ENCODE results near the gene BBX.

The BBX gene

GRCh38 chr3:107611775-107612469 is 89.2 kb downstream of the BBX start:
- TF ChIP-seq, protein P1, sequence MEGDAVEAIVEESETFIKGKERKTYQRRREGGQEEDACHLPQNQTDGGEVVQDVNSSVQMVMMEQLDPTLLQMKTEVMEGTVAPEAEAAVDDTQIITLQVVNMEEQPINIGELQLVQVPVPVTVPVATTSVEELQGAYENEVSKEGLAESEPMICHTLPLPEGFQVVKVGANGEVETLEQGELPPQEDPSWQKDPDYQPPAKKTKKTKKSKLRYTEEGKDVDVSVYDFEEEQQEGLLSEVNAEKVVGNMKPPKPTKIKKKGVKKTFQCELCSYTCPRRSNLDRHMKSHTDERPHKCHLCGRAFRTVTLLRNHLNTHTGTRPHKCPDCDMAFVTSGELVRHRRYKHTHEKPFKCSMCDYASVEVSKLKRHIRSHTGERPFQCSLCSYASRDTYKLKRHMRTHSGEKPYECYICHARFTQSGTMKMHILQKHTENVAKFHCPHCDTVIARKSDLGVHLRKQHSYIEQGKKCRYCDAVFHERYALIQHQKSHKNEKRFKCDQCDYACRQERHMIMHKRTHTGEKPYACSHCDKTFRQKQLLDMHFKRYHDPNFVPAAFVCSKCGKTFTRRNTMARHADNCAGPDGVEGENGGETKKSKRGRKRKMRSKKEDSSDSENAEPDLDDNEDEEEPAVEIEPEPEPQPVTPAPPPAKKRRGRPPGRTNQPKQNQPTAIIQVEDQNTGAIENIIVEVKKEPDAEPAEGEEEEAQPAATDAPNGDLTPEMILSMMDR (IDR thresholded peaks at IDR 0.05; ENCODE audit: low read depth, low read length, missing control alignments): no peak
- DNase-seq (ENCODE audit: extremely low read depth, low read depth): no peak
- no peak overlapping the region for H3K4me3 ChIP-seq (replicated peaks; ENCODE audit: low read depth, low read length)

DNA sequence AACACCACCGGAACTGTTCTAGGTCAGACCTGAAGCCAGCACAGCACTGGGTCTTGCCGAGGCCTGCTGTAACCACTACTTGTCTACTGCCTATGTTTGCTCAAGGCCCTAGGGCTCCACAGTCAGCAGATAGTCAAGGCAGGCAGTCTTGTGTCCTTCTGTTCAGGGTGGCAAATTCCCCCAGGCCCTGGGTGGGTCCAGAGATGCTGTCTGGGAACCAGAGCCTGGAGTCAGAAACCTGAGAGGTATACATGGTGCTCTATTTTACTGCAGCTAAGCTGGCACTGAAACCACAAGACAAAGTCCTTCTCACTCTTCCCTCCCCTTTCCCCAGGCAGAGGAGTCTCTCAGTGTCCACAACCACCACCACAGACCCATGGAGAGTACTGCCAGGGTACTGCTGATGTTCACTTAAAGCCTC is 89.9 kb downstream of the BBX start:
- H3K4me3 ChIP-seq (replicated peaks; ENCODE audit: low read depth, low read length): no peak overlapping the region
- TF ChIP-seq, protein P1 (IDR thresholded peaks at IDR 0.05; ENCODE audit: low read depth, low read length, missing control alignments): no peak

DNA sequence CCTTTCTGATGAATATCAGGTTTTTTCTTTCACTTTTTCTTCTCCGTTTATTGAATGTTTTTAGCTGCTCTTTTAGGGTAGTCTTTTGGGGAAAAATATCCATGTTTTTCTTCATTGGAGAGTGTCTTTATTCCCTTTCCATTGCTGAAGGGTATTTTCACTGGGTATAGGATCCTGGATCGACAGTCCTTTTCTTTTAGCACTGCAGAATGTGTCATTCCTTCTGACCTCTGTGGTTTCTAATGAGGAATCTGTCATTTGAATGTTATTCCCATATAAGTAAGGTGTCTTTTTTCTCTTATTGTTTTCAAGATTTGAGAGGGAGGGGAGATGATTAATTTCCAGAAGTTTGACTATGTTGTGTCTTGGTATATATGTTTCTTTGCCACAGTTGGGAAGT is 96.8 kb downstream of the BBX start:
- H3K4me3 ChIP-seq (replicated peaks; ENCODE audit: low read depth, low read length): no peak overlapping the region

More for the DNA sequence above, 89.9 kb downstream of the BBX start:
- DNase-seq (ENCODE audit: extremely low read depth, low read depth): no peak

GRCh38 chr3:107620534-107620933 is 97.8 kb downstream of the BBX start:
- no peak for DNase-seq (ENCODE audit: extremely low read depth, low read depth)
- TF ChIP-seq, protein P1 (IDR thresholded peaks at IDR 0.05; ENCODE audit: low read depth, low read length, missing control alignments): no peak
- no peak overlapping the region for H3K4me3 ChIP-seq (replicated peaks; ENCODE audit: low read depth, low read length)

More for the DNA sequence above, 96.8 kb downstream of the BBX start:
- DNase-seq (ENCODE audit: extremely low read depth, low read depth): no peak
- TF ChIP-seq, protein P1 (IDR thresholded peaks at IDR 0.05; ENCODE audit: low read depth, low read length, missing control alignments): no peak

GRCh38 chr3:107621465-107621864 is 98.7 kb downstream of the BBX start:
- no peak overlapping the region for H3K4me3 ChIP-seq (replicated peaks; ENCODE audit: low read depth, low read length)
- no peak for DNase-seq (ENCODE audit: extremely low read depth, low read depth)
- TF ChIP-seq, protein P1 (IDR thresholded peaks at IDR 0.05; ENCODE audit: low read depth, low read length, missing control alignments): no peak

DNA sequence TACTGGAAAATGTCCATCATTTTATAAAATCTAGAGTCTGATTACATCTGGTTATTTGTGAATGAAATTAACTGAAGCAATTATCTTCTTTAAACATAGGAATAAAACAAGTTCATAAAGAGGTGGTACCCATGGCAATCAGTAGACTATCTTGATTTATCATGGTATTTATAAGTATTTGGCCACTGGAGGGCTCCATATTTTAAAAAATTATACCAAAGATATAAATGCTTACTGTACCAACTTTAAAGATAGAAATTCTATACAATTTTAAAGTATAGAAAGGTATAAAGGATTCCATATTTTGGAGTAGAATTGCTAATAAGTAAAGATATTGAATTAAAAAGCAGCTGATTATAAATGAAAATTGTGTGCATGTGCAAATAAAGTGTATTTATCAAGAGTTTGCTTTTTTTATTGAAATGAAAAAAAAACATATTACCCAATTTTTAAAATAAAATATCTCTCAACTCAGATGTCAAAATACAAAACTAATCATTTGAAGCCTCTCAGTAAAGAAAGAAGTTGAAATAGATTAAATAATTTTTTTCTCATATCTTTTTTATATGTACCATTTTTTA is 105.3 kb downstream of the BBX start:
- TF ChIP-seq, protein P1 (IDR thresholded peaks at IDR 0.05; ENCODE audit: low read depth, low read length, missing control alignments): no peak
- DNase-seq (ENCODE audit: extremely low read depth, low read depth): no peak
- no peak overlapping the region for H3K4me3 ChIP-seq (replicated peaks; ENCODE audit: low read depth, low read length)
